Stomach smooth muscle (tissue), 2 donors: ENCODE measurements around the gene MPP3.

Experiments
- H3K27ac ChIP-seq: one replicate; pipeline ENCODE4 v1.7.0; 2013; ENCODE audit warnings: mild to moderate bottlenecking, low read length, inconsistent platforms
- H3K27me3 ChIP-seq, 2 donors: one replicate each; pipeline ENCODE4 v1.7.0; 2013; ENCODE audit warnings: low read length in 2 of 2; ENCODE audit not compliant: insufficient read depth in 2 of 2, control insufficient read depth in 1 of 2
- H3K36me3 ChIP-seq, 2 donors: one replicate each; pipeline ENCODE4 v1.7.0; 2013; ENCODE audit warnings: low read length in 2 of 2; ENCODE audit not compliant: control insufficient read depth in 2 of 2, insufficient read depth in 2 of 2
- H3K4me1 ChIP-seq: one replicate; pipeline ENCODE4 v1.7.0; 2013; ENCODE audit warnings: low read length; ENCODE audit not compliant: control insufficient read depth, insufficient read depth
- H3K4me3 ChIP-seq, 2 donors: one replicate each; pipeline ENCODE4 v1.7.0; 2013; ENCODE audit warnings: low read length in 2 of 2
- H3K9ac ChIP-seq, 2 donors: one replicate each; pipeline ENCODE4 v1.7.0; 2013; ENCODE audit warnings: low read length in 2 of 2, mild to moderate bottlenecking in 1 of 2
- H3K9me3 ChIP-seq, 2 donors: one replicate each; pipeline ENCODE4 v1.7.0; 2013; ENCODE audit warnings: low read length in 2 of 2; ENCODE audit not compliant: control insufficient read depth in 2 of 2
- donor health status: healthy.
- donor health status: Pancreatic carcinoma.

Gene MPP3

DNA sequence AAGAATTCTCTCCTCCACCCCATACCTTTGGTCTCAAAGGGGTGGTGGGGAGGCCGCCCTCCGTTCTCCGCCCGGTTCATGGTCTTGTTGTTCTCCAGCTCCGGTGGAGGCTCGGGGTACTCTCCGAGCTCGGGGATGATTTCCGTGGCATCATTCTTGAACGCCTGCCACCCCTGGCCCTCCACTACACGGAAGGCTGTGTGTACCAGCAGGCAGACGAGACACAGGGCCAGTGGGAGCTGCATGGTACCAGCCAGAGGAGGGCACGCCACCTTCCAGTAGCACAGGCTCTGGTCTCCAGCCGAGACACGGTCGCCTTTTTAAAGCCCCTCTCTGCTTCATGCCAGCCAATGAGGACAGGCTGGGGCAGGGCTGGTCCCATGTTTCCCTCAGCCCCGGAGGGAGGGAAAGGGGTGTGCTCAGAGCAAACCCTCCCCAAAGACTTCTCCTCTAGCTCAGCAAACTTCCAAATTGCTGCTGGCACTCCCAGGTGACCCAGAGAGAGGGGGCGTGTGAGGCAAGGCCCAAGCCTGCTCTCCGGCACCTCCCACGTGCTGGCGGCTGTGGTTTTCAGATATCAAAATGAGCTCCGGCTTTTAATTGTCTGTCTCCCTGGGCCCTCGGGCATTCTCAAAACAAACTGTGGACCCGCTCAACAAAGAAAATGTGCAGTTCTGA lies 74.3 kb downstream of the MPP3 start, which contains the start of gene SOST:
TSS of gene SOST (minus strand) at position 295 of the 678 bp plus-strand sequence. CDS start at position 245, 50 bp downstream.
- Histone ChIP-seq H3K4me3 (no peak within 1 kb of the TSS), H3K27ac (no peak within 1 kb of the TSS), H3K27me3 (peaks cover 24 to 30% of the 10 kb centered on the region in 2 donors), H3K9me3 (no peaks in the 10 kb centered on the region), H3K4me1 (peaks cover 6% of the 10 kb centered on the region), H3K9ac (no peak within 1 kb of the TSS), H3K36me3 (no peaks in the 10 kb centered on the region)

DNA sequence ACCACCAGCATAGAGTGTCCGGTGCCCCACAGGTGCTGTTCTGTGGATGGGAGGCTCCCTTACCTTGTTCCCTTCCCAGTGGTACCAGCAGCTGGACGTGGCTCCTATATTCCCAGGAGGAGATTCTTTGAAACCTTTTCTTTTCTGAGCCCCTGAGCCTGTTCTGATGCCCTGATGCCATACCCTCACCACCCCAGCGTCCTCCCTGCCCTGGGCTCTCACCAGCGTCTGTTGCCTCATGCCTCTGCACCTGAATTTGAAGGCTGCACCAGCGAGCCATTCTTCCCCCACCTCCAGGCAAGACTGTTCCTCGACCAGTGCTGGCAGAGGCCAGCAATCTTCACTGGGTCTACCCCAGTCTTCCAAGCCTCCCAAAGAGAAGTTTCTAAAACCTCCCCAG lies 74.9 kb downstream of the MPP3 start:
- Histone ChIP-seq H3K27ac (no peak overlapping the region), H3K9me3 (no peaks in the 10 kb centered on the region), H3K4me3 (no peak overlapping the region), H3K4me1 (peaks cover 6% of the 10 kb centered on the region), H3K9ac (no peak overlapping the region), H3K36me3 (no peaks in the 10 kb centered on the region), H3K27me3 (peaks cover 27 to 30% of the 10 kb centered on the region in 2 donors)

DNA sequence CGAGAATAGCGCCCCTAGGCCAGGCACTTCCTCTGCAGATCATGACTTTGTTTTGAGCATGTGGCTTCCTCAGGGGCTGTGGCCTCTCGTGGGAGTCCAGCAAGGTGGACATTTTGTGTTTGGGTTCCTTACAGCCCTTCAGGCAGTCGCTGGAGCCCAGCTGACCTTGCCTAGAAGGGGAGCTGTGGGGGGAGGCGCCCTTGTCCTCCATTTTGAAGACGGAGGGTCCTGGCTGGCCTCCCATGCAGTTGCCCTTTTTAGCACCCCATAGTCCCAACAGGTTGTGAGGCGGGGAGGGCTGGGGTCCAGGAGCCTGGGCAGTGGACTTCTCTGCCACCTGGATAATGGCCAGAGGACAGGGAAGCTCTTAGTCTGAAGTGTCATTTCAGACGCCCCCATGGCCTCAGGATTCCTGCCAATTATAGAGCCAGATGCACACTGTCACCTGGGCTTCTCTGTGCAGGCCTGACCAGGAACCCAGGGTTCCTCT lies 75.7 kb downstream of the MPP3 start:
- no peak overlapping the region for H3K9ac ChIP-seq
- peaks cover 27 to 30% of the 10 kb centered on the region in 2 donors for H3K27me3 ChIP-seq
- peaks cover 6% of the 10 kb centered on the region for H3K4me1 ChIP-seq
- no peak overlapping the region for H3K4me3 ChIP-seq
- no peaks in the 10 kb centered on the region for H3K9me3 ChIP-seq
- H3K36me3 ChIP-seq = no peaks in the 10 kb centered on the region
- no peak overlapping the region for H3K27ac ChIP-seq

DNA sequence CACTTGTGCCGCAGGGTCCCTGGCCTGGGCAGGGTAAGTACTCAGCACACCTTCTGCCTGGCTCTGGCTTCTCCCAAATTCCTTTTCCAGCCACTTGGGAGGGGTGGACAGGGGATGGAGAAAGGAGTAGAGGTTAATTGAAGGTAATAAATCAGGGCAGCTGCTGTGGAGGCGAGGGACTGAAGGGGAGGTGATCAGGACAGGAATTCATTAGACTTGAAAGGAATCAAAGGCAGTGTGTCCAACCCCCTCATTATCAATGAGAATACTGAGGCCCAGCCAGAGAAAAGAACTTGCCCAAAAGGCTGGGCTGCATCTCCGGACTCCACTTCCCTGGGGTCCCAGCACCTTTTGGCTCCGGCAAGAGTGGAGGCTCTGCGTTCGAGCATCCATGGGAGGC lies 76.7 kb downstream of the MPP3 start:
- no peak overlapping the region for H3K4me3 ChIP-seq
- no peaks in the 10 kb centered on the region for H3K36me3 ChIP-seq

DNA sequence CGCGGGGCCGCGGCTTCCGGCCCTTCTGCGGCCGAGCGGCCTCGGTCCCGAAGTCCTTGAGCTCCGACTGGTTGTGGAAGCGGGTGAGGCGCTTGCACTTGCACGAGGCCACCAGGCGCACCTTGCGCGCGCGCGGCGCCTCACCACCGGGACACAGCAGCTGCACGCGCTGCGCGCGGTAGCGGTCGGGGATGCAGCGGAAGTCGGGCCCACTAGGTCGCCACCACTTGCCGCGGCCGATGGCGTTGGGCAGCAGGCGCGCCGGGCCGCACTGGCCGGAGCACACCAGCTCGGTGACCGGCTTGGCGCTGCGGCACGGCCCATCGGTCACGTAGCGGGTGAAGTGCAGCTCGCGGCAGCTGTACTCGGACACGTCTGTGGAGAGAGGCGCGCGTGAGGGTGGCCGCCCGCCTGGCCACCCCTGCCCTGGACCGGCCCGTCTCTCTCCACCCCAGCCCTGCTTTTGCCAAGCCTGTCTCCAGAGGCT lies 77.5 kb downstream of the MPP3 start:
- peak overlapping the region in 1 of 2 donors; percentile 8 for H3K4me3 ChIP-seq
- H3K9ac ChIP-seq = no peak overlapping the region
- no peaks in the 10 kb centered on the region for H3K9me3 ChIP-seq
- no peaks in the 10 kb centered on the region for H3K36me3 ChIP-seq
- H3K27ac ChIP-seq = no peak overlapping the region
- peaks cover 30% of the 10 kb centered on the region in 2 donors for H3K27me3 ChIP-seq
- peaks cover 6% of the 10 kb centered on the region for H3K4me1 ChIP-seq

More for the DNA sequence above, 76.7 kb downstream of the MPP3 start:
- peaks cover 30% of the 10 kb centered on the region in 2 donors for H3K27me3 ChIP-seq
- H3K4me1 ChIP-seq = peaks cover 6% of the 10 kb centered on the region
- H3K27ac ChIP-seq = no peak overlapping the region
- H3K9ac ChIP-seq = no peak overlapping the region
- no peaks in the 10 kb centered on the region for H3K9me3 ChIP-seq

DNA sequence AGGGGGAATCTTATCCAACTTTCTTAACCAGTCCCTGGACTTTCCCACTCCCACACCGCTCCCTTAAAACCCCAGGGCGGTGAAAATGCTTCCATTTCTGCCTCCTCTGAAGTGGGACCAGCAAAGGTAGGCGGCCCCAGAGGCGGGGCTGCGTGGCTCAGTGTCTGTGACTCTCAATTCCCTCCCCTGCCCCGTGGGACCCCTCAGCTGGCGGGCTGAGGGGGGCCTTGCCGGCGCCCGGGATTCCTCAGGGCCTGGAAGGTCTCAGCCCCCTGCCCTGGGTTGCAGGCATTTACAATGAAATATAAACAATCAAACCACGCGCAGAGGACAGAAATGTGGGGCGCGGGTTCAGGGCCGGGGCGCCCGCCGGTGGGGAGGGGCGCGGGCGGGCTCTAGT lies 78.0 kb downstream of the MPP3 start:
- peaks cover 30 to 31% of the 10 kb centered on the region in 2 donors for H3K27me3 ChIP-seq
- H3K9ac ChIP-seq = no peak overlapping the region
- peak overlapping the region in 1 of 2 donors; percentile 8 for H3K4me3 ChIP-seq
- H3K36me3 ChIP-seq = no peaks in the 10 kb centered on the region
- peaks cover 6% of the 10 kb centered on the region for H3K4me1 ChIP-seq
- no peak overlapping the region for H3K27ac ChIP-seq
- no peaks in the 10 kb centered on the region for H3K9me3 ChIP-seq

DNA sequence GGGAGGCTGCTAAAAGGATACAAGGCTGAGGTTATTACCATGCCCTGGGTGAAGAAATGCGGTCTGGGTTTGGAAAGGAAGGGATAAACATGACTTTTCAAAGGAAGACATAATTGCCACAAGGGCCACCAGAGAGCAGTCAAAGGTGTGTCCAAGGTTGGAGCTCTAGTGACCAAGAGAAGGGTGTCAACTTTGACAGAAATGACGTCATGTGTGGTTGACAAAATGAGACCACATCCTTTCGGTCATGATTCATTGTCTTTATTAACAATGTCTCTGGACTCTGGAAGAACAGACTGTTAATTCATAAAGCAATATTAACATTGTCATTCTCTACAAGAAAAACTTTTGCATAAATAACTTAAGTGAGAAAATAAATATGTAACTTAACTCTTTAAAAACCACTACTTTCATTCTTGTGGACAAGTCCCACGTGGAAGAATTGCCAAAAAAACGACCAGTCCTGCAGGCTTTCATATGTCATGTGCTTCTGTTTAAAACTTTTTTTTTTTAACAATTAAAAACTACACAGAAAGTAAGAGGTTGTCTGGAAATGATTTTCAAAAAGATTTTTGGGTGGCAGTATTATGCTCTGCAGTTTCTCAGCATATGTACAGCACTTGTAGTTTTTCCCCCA lies 79.3 kb downstream of the MPP3 start:
- Histone ChIP-seq H3K9ac (no peak overlapping the region), H3K4me1 (peaks cover 6% of the 10 kb centered on the region), H3K27ac (no peak overlapping the region), H3K4me3 (no peak overlapping the region), H3K9me3 (no peaks in the 10 kb centered on the region), H3K27me3 (peaks cover 35 to 37% of the 10 kb centered on the region in 2 donors), H3K36me3 (no peaks in the 10 kb centered on the region)
